IPS-NIHi7 (cell line): Measurements from ENCODE around the gene PDGFA.
A peak's percentile ranks its signal among the peaks of the same experiment; 100 is the strongest.

Experiments
- DNase-seq: peaks from one replicate; pipeline ENCODE4 v3.0.0; 2012; ENCODE audit warnings: mixed read lengths; ENCODE audit errors: extremely low spot score

The PDGFA gene

GRCh38 chr7:491292-491957, 28.2 kb downstream of the PDGFA start:
- DNase-seq, result no peak

GRCh38 chr7:490461-491291, 29.0 kb downstream of the PDGFA start:
- no peak for DNase-seq

- no peak for DNase-seq
Measured at GRCh38 chr7:489876-490275, 29.8 kb downstream of the PDGFA start.

- no peak for DNase-seq
Measured at GRCh38 chr7:486216-486743, 33.4 kb downstream of the PDGFA start.

- no peak for DNase-seq
Measured at GRCh38 chr7:485188-486081, 34.2 kb downstream of the PDGFA start.

GRCh38 chr7:484356-485101, 35.1 kb downstream of the PDGFA start:
- DNase-seq, result peak; percentile 61

- no peak for DNase-seq
Measured at GRCh38 chr7:483656-484355, 35.8 kb downstream of the PDGFA start.

GRCh38 chr7:482521-483083, 37.0 kb downstream of the PDGFA start:
- no peak for DNase-seq

- no peak for DNase-seq
Measured at GRCh38 chr7:481219-481930, 38.3 kb downstream of the PDGFA start.

- no peak for DNase-seq
Measured at GRCh38 chr7:480531-481218, 39.0 kb downstream of the PDGFA start.

GRCh38 chr7:479948-480499, 39.6 kb downstream of the PDGFA start:
- DNase-seq, result no peak

- DNase-seq, result no peak
Measured at GRCh38 chr7:479115-479947, 40.3 kb downstream of the PDGFA start.

- DNase-seq, result no peak
Measured at GRCh38 chr7:477626-478220, 41.9 kb downstream of the PDGFA start.

- DNase-seq, result no peak
Measured at GRCh38 chr7:476736-477360, 42.8 kb downstream of the PDGFA start.

GRCh38 chr7:475951-476441, 43.6 kb downstream of the PDGFA start:
- no peak for DNase-seq

- no peak for DNase-seq
Measured at GRCh38 chr7:475425-475728, 44.3 kb downstream of the PDGFA start.
